GM21367 (cell line): Measurements from ENCODE around the gene C2CD4B.

ENCODE experiments used
- ATAC-seq: cut with Tn5 transposase; IDR thresholded peaks from one replicate; pipeline ENCODE4 v1.9.1; 2021; ENCODE audit not compliant: unreplicated experiment

C2CD4B gene

GRCh38 chr15:62149729-62150128 is 15.4 kb downstream of the C2CD4B start:
- no peak for ATAC-seq

GRCh38 chr15:62147551-62147950 is 17.5 kb downstream of the C2CD4B start:
- no peak for ATAC-seq

- ATAC-seq: no peak
These were observed 17.9 kb downstream of the C2CD4B start for GRCh38 chr15:62147149-62147548.

- no peak for ATAC-seq
These were observed 19.9 kb downstream of the C2CD4B start for GRCh38 chr15:62145015-62145735.

- ATAC-seq: no peak
These were observed 22.3 kb downstream of the C2CD4B start for GRCh38 chr15:62142736-62143135.

GRCh38 chr15:62141643-62142588 is 23.2 kb downstream of the C2CD4B start:
- ATAC-seq: no peak

GRCh38 chr15:62141200-62141599 is 23.9 kb downstream of the C2CD4B start:
- no peak for ATAC-seq

GRCh38 chr15:62138124-62138523 is 27.0 kb downstream of the C2CD4B start:
- no peak for ATAC-seq

- no peak for ATAC-seq
These were observed 27.9 kb downstream of the C2CD4B start for GRCh38 chr15:62136911-62137865.

GRCh38 chr15:62135532-62136134 is 29.5 kb downstream of the C2CD4B start:
- no peak for ATAC-seq

- ATAC-seq: no peak
These were observed 31.9 kb downstream of the C2CD4B start for GRCh38 chr15:62133141-62133540.

GRCh38 chr15:62128916-62129315 is 36.2 kb downstream of the C2CD4B start:
- ATAC-seq: no peak

- no peak for ATAC-seq
These were observed 38.7 kb downstream of the C2CD4B start for GRCh38 chr15:62126364-62126763.

- ATAC-seq: no peak
These were observed 39.3 kb downstream of the C2CD4B start for GRCh38 chr15:62125773-62126172.

- no peak for ATAC-seq
These were observed 40.1 kb downstream of the C2CD4B start for GRCh38 chr15:62124973-62125303.

- ATAC-seq: no peak
These were observed 40.7 kb downstream of the C2CD4B start for GRCh38 chr15:62124176-62124972.

- no peak for ATAC-seq
These were observed 42.8 kb downstream of the C2CD4B start for GRCh38 chr15:62122249-62122648.

- ATAC-seq: no peak
These were observed 43.6 kb downstream of the C2CD4B start for GRCh38 chr15:62121273-62122015.

- ATAC-seq: no peak
These were observed 44.3 kb downstream of the C2CD4B start for GRCh38 chr15:62120776-62121175.
